Putamen (tissue), 1 donor: ENCODE results near the gene GSTM2.
"Not testable (repeated sequence)": the region's sequence is repeated elsewhere in the genome, so short reads cannot be mapped to it uniquely, and the experiment has no call there.

Source experiments
- DNase-seq: peaks from one replicate; pipeline ENCODE4 v3.0.0-alpha.2; 2016; ENCODE audit warnings: low spot score

The GSTM2 gene

GRCh38 chr1:109678637-109679036, 10.8 kb downstream of the GSTM2 start:
- not testable (repeated sequence) for DNase-seq

DNA sequence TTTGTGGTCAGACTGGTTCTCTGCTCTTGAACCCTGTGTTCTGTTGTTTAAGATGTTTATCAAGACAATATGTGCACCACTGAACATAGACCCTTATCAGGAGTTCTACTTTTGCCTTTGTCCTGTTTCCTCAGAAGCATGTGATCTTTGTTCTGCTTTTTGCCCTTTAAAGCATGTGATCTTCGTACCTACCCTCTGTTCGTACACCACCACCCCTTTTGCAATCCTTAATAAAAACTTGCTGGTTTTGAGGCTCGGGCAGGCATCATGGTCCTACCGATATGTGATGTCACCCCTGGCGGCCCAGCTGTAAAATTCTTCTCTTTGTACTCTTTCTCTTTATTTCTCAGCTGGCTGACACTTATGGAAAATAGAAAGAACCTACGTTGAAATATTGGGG, 16.9 kb downstream of the GSTM2 start:
- not testable (repeated sequence) for DNase-seq

DNA sequence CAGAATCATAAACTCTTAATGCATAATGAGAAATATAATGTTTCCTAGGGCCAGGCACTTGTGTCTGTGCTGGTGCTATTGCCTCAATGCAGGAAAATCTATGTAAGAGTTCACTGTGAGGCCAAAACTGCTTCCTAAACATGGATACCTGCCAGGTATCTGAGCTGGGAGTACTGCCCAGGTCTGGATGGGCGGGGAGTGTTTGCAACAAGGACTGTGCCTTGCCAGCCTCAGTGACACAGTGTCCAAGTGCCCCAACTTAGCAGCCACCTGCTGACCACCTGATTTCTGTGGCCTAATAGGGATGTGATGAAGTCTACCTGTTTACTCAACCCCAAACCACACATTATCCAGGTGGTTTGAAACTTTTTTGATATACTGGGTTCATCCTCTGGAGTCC, 17.5 kb downstream of the GSTM2 start:
- not testable (repeated sequence) for DNase-seq

DNA sequence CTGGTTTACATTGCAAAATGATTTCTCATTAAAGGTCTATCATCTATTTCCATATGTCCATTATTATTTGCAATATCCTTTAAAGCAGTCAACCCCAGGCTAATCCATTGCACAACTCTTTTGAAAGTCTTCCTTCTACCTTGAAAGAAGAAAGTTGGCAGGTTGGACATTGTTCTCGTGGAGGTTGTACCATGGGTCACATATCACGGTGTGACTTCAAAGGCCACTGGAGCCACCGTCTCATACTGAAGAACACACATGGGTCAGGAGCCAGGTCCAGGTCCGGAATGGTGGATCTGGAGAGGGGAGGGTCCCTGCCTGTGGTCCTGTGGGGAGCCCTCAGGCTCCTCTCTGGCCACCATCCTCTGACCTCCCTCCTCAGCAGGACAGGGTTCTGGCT, 18.0 kb downstream of the GSTM2 start:
- not testable (repeated sequence) for DNase-seq

DNA sequence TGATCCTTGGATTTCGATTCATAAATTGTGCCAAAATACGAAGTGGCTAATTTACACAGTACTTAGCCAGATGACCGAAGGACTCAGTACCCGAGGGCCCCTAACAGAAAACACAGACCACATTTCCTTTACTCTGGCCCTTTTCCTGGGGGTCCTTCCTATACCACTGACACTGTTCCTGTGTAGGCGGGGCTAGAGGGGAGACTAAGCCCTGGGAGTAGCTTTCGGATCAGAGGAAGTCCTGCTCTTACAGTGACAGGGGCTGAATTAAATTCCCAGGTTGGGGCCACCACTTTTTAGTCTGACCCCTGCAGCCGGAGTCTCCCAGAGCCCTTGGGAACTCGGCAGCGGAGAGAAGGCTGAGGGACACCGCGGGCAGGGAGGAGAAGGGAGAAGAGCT, 19.3 kb downstream of the GSTM2 start:
- not testable (repeated sequence) for DNase-seq

- DNase-seq = peak; percentile 90
Observed at GRCh38 chr1:109687641-109688499, 20.0 kb downstream of the GSTM2 start, which contains the start of gene GSTM1. GSTM1 (plus strand) TSS chr1:109687817; CDS start chr1:109687874, 57 bp downstream.

DNA sequence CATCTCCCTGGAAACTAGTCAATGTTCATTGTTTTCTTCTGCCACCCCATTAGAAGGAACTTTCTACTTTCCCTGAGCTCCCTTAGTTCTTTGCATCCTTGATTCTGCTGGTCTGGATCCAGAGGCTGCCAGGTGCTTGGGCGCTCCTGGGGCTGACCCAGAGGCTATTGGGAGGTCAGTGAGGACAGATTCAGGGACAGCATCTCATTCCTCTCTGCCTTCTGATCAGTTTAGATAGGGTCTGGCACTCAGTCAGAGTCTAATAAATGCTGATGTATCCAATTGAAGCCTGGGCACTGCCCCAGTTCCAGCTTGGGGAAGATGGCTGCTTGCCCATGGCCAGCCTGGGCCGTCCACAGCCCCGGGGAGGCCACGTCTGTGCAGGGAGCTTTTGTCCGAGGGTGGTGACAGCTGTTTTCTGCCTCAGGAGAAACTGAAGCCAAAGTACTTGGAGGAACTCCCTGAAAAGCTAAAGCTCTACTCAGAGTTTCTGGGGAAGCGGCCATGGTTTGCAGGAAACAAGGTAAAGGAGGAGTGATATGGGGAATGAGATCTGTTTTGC, 22.1 kb downstream of the GSTM2 start:
- peak; percentile 52 for DNase-seq

- no peak for DNase-seq
Observed at GRCh38 chr1:109691759-109692158, 23.9 kb downstream of the GSTM2 start.

DNA sequence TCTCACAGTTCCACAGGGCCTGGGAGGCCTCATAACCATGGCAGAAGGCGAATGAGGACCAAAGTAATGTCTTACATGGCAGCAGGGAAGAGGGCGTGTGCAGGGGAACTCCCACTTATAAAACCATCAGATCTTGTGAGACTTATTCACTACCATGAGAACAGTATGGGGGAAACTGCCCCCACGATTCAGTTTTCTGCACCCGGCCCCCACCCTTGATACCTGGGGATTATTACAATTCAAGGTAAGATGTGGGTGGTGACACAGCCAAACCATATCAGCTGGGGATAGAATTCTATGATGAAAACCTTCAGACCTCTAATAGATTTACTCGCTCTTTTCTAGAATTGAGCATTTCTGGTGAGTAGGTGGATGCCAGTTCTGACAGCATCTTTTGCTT, 26.5 kb downstream of the GSTM2 start:
- DNase-seq = peak; percentile 57

DNA sequence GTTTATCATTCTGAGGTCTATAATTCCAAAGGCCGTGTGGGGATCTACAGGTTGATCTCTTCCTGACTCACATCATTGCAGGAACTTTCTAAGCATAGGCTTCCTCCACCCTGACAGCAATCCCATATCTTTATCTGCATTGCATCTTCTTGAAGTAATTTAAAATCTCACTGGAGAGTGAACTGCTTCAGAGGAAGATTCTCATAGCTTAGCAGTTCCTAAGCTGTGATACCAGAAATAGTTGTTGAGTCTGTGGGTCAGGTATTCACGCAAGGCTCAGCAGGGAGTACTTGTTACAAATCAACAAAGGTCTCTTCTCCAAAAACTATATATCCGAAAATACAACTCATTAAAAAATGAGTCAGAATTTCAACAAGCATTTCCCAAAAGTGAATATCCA, 27.3 kb downstream of the GSTM2 start:
- DNase-seq = not testable (repeated sequence)

DNA sequence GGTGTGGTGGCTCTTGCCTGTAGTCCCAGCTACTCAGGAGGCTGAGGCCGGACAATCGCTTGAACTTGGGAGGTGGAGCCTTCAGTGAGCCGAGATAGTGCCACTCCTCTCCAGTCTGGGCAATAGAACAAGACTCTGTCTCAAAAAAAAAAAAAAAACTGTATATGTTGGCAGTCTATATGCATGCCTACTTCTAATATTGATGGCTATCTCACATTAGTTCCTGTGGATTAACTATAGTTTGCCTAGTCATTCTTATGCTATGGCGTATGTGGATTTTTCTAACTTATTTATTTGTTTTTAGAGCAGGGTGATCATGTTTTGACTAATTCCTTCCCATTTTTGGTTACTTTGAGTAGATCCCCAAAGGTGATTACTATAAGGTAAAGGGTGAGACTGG, 29.2 kb downstream of the GSTM2 start:
- no peak for DNase-seq

DNA sequence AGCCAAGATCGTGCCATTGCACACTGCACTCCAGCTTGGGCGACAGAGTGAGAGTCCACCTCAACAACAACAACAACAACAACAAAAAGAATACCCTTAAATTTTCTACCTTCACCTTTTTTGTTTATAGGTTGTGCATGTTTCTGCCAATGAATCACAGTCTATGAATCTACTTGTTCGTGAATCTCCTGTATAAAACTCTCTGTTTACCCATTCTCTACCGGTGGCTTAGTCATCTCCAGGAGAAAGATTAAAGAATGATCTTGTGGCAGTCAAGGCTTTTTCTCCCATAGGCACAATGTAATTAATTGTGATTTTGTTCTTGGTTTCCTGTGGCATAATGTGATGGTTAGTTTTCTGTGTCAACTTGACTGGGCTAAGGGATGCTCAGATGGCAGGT, 30.0 kb downstream of the GSTM2 start:
- DNase-seq = not testable (repeated sequence)

DNA sequence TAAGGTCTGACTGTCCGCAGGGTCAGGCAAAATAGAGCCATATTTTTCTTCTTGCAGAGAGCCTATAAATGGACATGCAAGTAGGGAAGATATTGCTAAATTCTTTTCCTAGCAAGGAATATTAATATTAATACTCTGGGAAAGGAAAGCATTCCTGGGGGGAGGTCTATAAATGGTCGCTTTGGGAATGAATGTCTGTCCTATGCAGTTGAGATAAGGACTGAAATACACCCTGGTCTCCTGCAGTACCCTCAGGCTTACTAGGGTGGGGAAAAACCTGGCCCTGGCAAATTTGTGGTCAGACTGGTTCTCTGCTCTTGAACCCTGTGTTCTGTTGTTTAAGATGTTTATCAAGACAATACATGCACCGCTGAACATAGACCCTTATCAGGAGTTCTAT, 35.1 kb downstream of the GSTM2 start:
- DNase-seq = not testable (repeated sequence)

- DNase-seq = no peak
Observed at GRCh38 chr1:109704173-109704572, 36.3 kb downstream of the GSTM2 start.

- DNase-seq = no peak
Observed at GRCh38 chr1:109705411-109705810, 37.6 kb downstream of the GSTM2 start.

- not testable (repeated sequence) for DNase-seq
Observed at GRCh38 chr1:109708949-109709348, 41.1 kb downstream of the GSTM2 start.

GRCh38 chr1:109709822-109710221, 42.0 kb downstream of the GSTM2 start:
- not testable (repeated sequence) for DNase-seq

DNA sequence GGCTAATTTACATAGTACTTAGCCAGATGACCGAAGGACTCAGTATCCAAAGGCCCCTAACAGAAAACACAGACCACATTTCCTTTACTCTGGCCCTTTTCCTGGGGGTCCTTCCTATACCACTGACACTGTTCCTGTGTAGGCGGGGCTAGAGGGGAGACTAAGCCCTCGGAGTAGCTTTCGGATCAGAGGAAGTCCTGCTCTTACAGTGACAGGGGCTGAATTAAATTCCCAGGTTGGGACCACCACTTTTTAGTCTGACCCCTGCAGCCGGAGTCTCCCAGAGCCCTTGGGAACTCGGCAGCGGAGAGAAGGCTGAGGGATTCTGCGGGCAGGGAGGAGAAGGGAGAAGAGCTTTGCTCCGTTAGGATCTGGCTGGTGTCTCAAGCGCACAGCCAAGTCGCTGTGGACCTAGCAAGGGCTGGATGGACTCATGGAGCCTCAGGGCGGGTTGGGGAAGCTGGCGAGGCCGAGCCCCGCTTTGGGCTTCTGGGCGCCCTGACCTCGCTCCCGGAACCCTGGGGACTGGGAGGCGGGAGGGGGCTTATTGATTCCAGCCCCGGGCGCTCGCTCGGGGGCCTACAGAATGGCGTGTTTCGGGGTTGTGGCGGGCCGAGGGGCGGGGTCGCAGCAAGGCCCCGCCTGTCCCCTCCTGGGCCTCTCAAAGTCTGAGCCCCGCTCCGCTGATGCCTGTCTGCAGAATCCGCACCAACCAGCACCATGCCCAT, 43.9 kb downstream of the GSTM2 start, which contains the start of gene GSTM5:
Gene GSTM5, plus strand, starts transcription at position 659 of the 728 bp plus-strand sequence. Its CDS starts 62 bp downstream, at position 721.
- DNase-seq = not testable (repeated sequence)

GRCh38 chr1:109712321-109712864, 44.5 kb downstream of the GSTM2 start:
- DNase-seq = no peak

DNA sequence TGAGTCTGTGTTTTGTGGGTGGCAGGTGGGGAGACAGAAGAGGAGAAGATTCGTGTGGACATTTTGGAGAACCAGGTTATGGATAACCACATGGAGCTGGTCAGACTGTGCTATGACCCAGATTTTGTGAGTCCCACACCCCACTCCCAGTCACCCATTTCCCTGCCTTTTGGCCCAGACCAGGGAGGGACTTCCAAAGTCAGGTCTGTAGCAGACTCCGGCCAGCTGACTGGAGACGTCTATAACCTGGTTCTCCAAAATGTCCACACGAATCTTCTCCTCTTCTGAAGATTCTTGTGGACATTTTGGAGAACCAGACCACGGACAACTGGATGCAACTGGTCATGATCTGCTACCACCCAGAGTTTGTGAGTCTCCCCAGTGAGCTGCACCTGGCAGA, 45.8 kb downstream of the GSTM2 start:
- no peak for DNase-seq

DNA sequence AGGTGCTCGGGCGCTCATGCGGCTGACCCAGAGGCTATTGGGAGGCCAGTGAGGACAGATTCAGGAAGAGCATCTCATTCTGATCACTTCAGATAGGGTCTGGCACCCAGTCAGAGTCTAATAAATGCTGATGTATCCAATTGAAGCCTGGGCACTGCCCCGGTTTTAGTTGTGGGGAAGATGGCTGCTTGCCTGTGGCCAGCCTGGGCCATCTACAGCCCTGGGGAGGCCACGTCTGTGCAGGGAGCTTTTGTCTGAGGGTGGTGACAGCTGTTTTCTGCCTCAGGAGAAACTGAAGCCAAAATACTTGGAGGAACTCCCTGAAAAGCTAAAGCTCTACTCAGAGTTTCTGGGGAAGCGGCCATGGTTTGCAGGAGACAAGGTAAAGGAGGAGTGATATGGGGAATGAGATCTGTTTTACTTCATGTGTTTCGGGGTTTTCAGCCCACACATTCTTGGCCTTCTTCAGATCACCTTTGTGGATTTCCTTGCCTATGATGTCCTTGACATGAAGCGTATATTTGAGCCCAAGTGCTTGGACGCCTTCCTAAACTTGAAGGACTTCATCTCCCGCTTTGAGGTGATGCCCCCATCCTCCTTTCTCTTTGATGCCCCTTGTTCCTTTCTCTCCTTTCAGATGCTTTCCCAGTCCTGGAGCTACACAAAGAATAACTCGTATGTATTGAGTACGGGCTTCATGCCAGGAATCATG, 47.0 kb downstream of the GSTM2 start:
- no peak for DNase-seq

GRCh38 chr1:109716121-109716520, 48.3 kb downstream of the GSTM2 start:
- DNase-seq = no peak
